Fibroblast of lung (primary cell): ENCODE results near the gene CRELD2. TPM values are rescaled to one million over a fixed set of nuclear protein-coding genes. Genes with fewer than 3 reads are reported as not detected.

Experiments
- DNase-seq, 2 donors: peaks; one replicate each; pipeline versions ENCODE4 v3.0.0 to v3.0.0-alpha.2; 2010; ENCODE audit warnings: low read depth in 2 of 2
- H2AFZ ChIP-seq: 2 replicates; pipeline ENCODE4 v1.5.1; 2012; ENCODE audit warnings: low read length, control low read depth, inconsistent platforms
- H3K27ac ChIP-seq: 2 replicates; pipeline ENCODE4 v1.5.1; 2011; ENCODE audit warnings: low read length, control low read depth; ENCODE audit not compliant: insufficient read depth
- H3K27me3 ChIP-seq: 2 replicates; pipeline ENCODE4 v1.5.1; 2011; ENCODE audit warnings: mild to moderate bottlenecking, low read length; ENCODE audit not compliant: control insufficient read depth, insufficient read depth
- H3K36me3 ChIP-seq: 2 replicates; pipeline ENCODE4 v1.5.1; 2011; ENCODE audit warnings: low read length; ENCODE audit not compliant: control insufficient read depth, insufficient read depth
- H3K4me1 ChIP-seq: 2 replicates; pipeline ENCODE4 v1.5.1; 2011; ENCODE audit warnings: low read length; ENCODE audit not compliant: control insufficient read depth, insufficient read depth; ENCODE audit errors: extremely low read depth
- H3K4me2 ChIP-seq: 2 replicates; pipeline ENCODE4 v1.5.1; 2011; ENCODE audit warnings: low read length, control low read depth; ENCODE audit not compliant: insufficient read depth; ENCODE audit errors: extremely low read depth
- H3K4me3 ChIP-seq, 4 experiments: fragments of 200-600 bp in 1 of 4; sonication (generic) in 1 of 4; replicated peaks in 1 of 4; 2 replicates each; pipeline ENCODE4 v1.5.1; 2011 to 2016; ENCODE audit warnings: low read length in 4 of 4, low read depth in 3 of 4, mild to moderate bottlenecking in 3 of 4, control low read depth in 2 of 4, inconsistent platforms in 1 of 4, mixed read lengths in 1 of 4; ENCODE audit not compliant: insufficient read depth in 1 of 4; ENCODE audit errors: control extremely low read depth in 1 of 4
- H3K79me2 ChIP-seq: 2 replicates; pipeline ENCODE4 v1.5.1; 2012; ENCODE audit warnings: mild to moderate bottlenecking, low read length, inconsistent platforms; ENCODE audit not compliant: control insufficient read depth, insufficient read depth
- H3K9ac ChIP-seq: 2 replicates; pipeline ENCODE4 v1.5.1; 2011; ENCODE audit warnings: mild to moderate bottlenecking, low read length, control low read depth; ENCODE audit not compliant: insufficient read depth
- H3K9me3 ChIP-seq: 2 replicates; pipeline ENCODE4 v1.5.1; 2012; ENCODE audit warnings: low read depth, low read length; ENCODE audit not compliant: control insufficient read depth, insufficient read depth
- H4K20me1 ChIP-seq: 2 replicates; pipeline ENCODE4 v1.5.1; 2011; ENCODE audit warnings: low read length; ENCODE audit not compliant: control insufficient read depth, insufficient read depth; ENCODE audit errors: extremely low read depth
- CTCF ChIP-seq, 2 donors: IDR thresholded peaks in 1 of 2; conservative IDR thresholded peaks in 1 of 2; 1 replicate in 1 of 2; 2 replicates in 1 of 2; pipeline ENCODE4 v1.5.1; 2011 to 2012; ENCODE audit warnings: low read length in 2 of 2, control low read depth in 1 of 2, inconsistent platforms in 1 of 2, low read depth in 1 of 2, mild to moderate bottlenecking in 1 of 2
- EZH2 ChIP-seq: IDR thresholded peaks from 2 replicates; pipeline ENCODE4 v1.5.1; 2012; ENCODE audit warnings: low read length, control low read depth, mild to moderate bottlenecking; ENCODE audit errors: missing control alignments
- polyA plus RNA-seq, 2 donors: library from polyadenylated mRNA; depleted of rRNA in 1 of 2; stranded (reverse) in 1 of 2; unstranded in 1 of 2; fragments of >200 nt; gene quantifications; 2 replicates each; pipeline ENCODE4 v1.2.1, GENCODE V29; 2011 to 2012; ENCODE audit warnings: missing spikeins in 1 of 2
- total RNA-seq: library from RNA; depleted of rRNA; stranded (reverse); fragments of >200 nt; gene quantifications from 2 replicates; pipeline ENCODE4 v1.2.1, GENCODE V29; 2014

The CRELD2 gene
- total and polyA plus RNA-seq, 2 donors (not counting 1 experiment from before 2014, with no cell fraction given): 45.3 to 56.6 TPM

- Histone ChIP-seq H2AFZ (no peak overlapping the region), H3K9me3 (no peaks in the 10 kb centered on the region), H3K79me2 (no peaks in the 10 kb centered on the region), H3K36me3 (peaks cover 5% of the 10 kb centered on the region), H3K9ac (no peak overlapping the region), H3K4me1 (no peaks in the 10 kb centered on the region), H3K4me2 (no peak overlapping the region), H4K20me1 (no peaks in the 10 kb centered on the region), H3K27ac (no peak overlapping the region), H3K27me3 (no peaks in the 10 kb centered on the region), H3K4me3 (no peak overlapping the region)
- no peak for DNase-seq
- TF ChIP-seq CTCF (conservative IDR thresholded peaks at IDR 0.05 in 1 of 2, IDR thresholded peaks at IDR 0.05 in 1 of 2; ENCODE audit: low read depth in 1 of 2, low read length in 2 of 2) (no peak), EZH2 (no peak)
Measured at GRCh38 chr22:49909476-49910205, 8.8 kb upstream of the CRELD2 start.

GRCh38 chr22:49910229-49911155, 7.9 kb upstream of the CRELD2 start:
- Histone ChIP-seq H3K4me1 (no peaks in the 10 kb centered on the region), H2AFZ (no peak overlapping the region), H3K4me3 (no peak overlapping the region), H3K79me2 (no peaks in the 10 kb centered on the region), H3K9me3 (no peaks in the 10 kb centered on the region), H4K20me1 (no peaks in the 10 kb centered on the region), H3K4me2 (no peak overlapping the region), H3K27me3 (no peaks in the 10 kb centered on the region), H3K27ac (no peak overlapping the region), H3K9ac (no peak overlapping the region), H3K36me3 (peaks cover 5% of the 10 kb centered on the region)
- no peak for TF ChIP-seq EZH2
- no peak for DNase-seq

- H3K9ac ChIP-seq: no peak overlapping the region
- H3K36me3 ChIP-seq: peaks cover 5% of the 10 kb centered on the region
- H3K27ac ChIP-seq: no peak overlapping the region
- DNase-seq: no peak
- H3K27me3 ChIP-seq: no peaks in the 10 kb centered on the region
- H3K4me1 ChIP-seq: no peaks in the 10 kb centered on the region
- H4K20me1 ChIP-seq: no peaks in the 10 kb centered on the region
- H3K4me2 ChIP-seq: no peak overlapping the region
- peaks cover 2% of the 10 kb centered on the region for H3K79me2 ChIP-seq
- H3K4me3 ChIP-seq: no peak overlapping the region
- TF ChIP-seq EZH2 (no peak), CTCF (conservative IDR thresholded peaks at IDR 0.05 in 1 of 2, IDR thresholded peaks at IDR 0.05 in 1 of 2; ENCODE audit: low read depth in 1 of 2, low read length in 2 of 2) (no peak)
- H3K9me3 ChIP-seq: no peaks in the 10 kb centered on the region
- H2AFZ ChIP-seq: no peak overlapping the region
Measured at GRCh38 chr22:49911881-49912625, 6.4 kb upstream of the CRELD2 start.
